ENCODE results near the gene HOXD4. TPM values are rescaled to one million over a fixed set of nuclear protein-coding genes. Genes with fewer than 3 reads are reported as not detected.
A peak's percentile ranks its signal among the peaks of the same experiment; 100 is the strongest.

HOXD4 gene
- total and polyA plus RNA-seq, 2 of the 4 experiments (the other 2 are of a cell fraction): not detected

DNA sequence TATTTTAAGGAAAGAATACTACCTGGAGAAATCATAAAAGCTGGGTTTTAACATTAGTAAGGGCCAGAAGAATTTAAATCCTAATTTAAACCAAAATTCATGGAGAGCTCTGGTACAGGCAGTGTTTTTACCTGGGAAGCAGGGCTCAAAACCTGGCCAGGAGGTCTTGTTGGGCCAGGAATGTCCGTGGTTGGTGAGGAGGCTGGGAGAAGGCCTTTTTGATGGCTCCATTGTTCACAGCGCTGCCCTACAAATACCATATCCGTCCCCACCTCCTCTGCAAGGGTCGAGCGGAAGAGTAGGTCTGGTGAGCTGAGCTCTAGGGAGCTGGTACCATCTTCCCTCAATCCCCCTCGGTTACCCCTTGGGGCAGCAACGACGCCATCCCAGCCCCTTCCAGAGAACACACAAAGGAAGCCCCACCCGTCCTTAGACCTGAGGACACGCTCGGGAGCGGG lies 26.3 kb downstream of the HOXD4 start:
- H3K9me1 ChIP-seq (ENCODE audit: insufficient read depth, low read length): no peaks in the 10 kb centered on the region
- no peak overlapping the region for H3K4ac ChIP-seq (ENCODE audit: low read depth, low read length)
- no peak overlapping the region for H3K18ac ChIP-seq (ENCODE audit: low read depth, low read length)
- H3K9me3 ChIP-seq (ENCODE audit: control insufficient read depth, insufficient read depth, low read length): 0 out of 2 replicates have a peak, but pooled peaks cover 2% of the 10 kb centered on the region
- ChIA-PET CTCF (interaction anchor here (0.6 kb wide), 1 partner anchor 120 kb away, joined by 3 read pairs; no protein-coding TSS in a partner anchor), POLR2A (ENCODE audit: unreplicated experiment) (no interaction called here)
- no peaks in the 10 kb centered on the region for H3K4me1 ChIP-seq (ENCODE audit: control insufficient read depth, insufficient read depth, low read length)
- no peak overlapping the region for H2AK5ac ChIP-seq (ENCODE audit: low read depth, low read length)
- H3K36me3 ChIP-seq (ENCODE audit: control insufficient read depth, insufficient read depth, low read length): no peaks in the 10 kb centered on the region
- dilution Hi-C loops (cut with HindIII; ENCODE audit: low sequenced_read_pairs, unreplicated experiment): no loop called here
- no peak overlapping the region for H2BK120ac ChIP-seq (ENCODE audit: low read depth, low read length)
- intact Hi-C loops (cut with micrococcal nuclease): no loop called here
- H3K56ac ChIP-seq (ENCODE audit: extremely low read depth, insufficient read depth, low read length): no peak overlapping the region
- H3K23ac ChIP-seq (ENCODE audit: low read depth, low read length): no peak overlapping the region
- no peak overlapping the region for H2BK15ac ChIP-seq (ENCODE audit: low read depth, low read length)
- WGBS, 2 experiments (ENCODE audit: extremely low coverage in 2 of 2, insufficient read length in 1 of 2): 0% methylated on average over 3 of the region's 12 CpGs; no CpG with 5 or more reads in 1 of the 2 experiments
- H4K20me1 ChIP-seq (ENCODE audit: insufficient read depth, low read length): no peaks in the 10 kb centered on the region
- H2AK9ac ChIP-seq (replicated peaks; ENCODE audit: low read depth, low read length, poor library complexity): no peak overlapping the region
- no peak overlapping the region for H4K91ac ChIP-seq (ENCODE audit: insufficient read depth, low read depth, low read length)
- no peak overlapping the region for H3K9ac ChIP-seq (ENCODE audit: low read depth, low read length)
- no peak overlapping the region for H3K4me2 ChIP-seq (ENCODE audit: low read depth, low read length)
- ATAC-seq (ENCODE audit: low read depth): no peak
- DNase-seq: no peak
- BruUV-seq (replicated peaks): no TSS peak
- H3K79me1 ChIP-seq (ENCODE audit: low read depth in 1 of 2, low read length in 2 of 2): no peaks in the 10 kb centered on the region
- no peak overlapping the region for H2BK5ac ChIP-seq (ENCODE audit: low read depth, low read length, poor library complexity, severe bottlenecking)
- no peak overlapping the region for H3K27ac ChIP-seq (ENCODE audit: insufficient read depth, low read length)
- H3K14ac ChIP-seq (replicated peaks; ENCODE audit: low read depth, low read length): no peak overlapping the region
- TF ChIP-seq, protein P1, sequence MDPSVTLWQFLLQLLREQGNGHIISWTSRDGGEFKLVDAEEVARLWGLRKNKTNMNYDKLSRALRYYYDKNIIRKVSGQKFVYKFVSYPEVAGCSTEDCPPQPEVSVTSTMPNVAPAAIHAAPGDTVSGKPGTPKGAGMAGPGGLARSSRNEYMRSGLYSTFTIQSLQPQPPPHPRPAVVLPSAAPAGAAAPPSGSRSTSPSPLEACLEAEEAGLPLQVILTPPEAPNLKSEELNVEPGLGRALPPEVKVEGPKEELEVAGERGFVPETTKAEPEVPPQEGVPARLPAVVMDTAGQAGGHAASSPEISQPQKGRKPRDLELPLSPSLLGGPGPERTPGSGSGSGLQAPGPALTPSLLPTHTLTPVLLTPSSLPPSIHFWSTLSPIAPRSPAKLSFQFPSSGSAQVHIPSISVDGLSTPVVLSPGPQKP (IDR thresholded peaks at IDR 0.05; ENCODE audit: borderline replicate concordance, low read depth, low read length): no peak
- TF ChIP-seq MAFK (IDR thresholded peaks at IDR 0.05; ENCODE audit: low read depth, low read length) (no peak), NFE2L2 (IDR thresholded peaks at IDR 0.05; ENCODE audit: low read depth, low read length) (no peak)
- no peak overlapping the region for H3K4me3 ChIP-seq (ENCODE audit: insufficient read depth, low read depth, low read length)
- in situ Hi-C loops (cut with MboI; ENCODE audit: low sequenced_read_pairs): no loop called here
- peak overlapping the region; percentile 39 for H2AFZ ChIP-seq (replicated peaks; ENCODE audit: low read length, poor library complexity)
- no peak overlapping the region for H2BK20ac ChIP-seq (ENCODE audit: low read depth, low read length)
- H4K5ac ChIP-seq (ENCODE audit: low read depth, low read length): no peak overlapping the region
- H4K8ac ChIP-seq (ENCODE audit: low read depth in 2 of 2, low read length in 2 of 2): no peak overlapping the region
- peaks cover 73% of the 10 kb centered on the region for H3K27me3 ChIP-seq (ENCODE audit: control insufficient read depth, insufficient read depth, low read length)
